IMR-90 (cell line): ENCODE results near the gene MARK4. TPM values are rescaled to one million over a fixed set of nuclear protein-coding genes. Genes with fewer than 3 reads are reported as not detected.

ENCODE experiments used
- ATAC-seq: fragments of 200-7000 bp; cut with Tn5 transposase; 2 replicates; pipeline ENCODE4 v1.9.1; 2020; ENCODE audit warnings: low read depth, mild to moderate bottlenecking, moderate library complexity
- BruUV-seq: library from RNA; stranded (reverse); fragments of 400-500 nt; replicated peaks from 2 replicates; lab custom pipeline; 2021; lab: Mats Ljungman, UMichigan
- CTCF ChIA-PET: fragments of 300-600 bp; formaldehyde crosslinking; extraction: SDS; loops from one replicate; lab custom pipeline; 2021; ENCODE audit warnings: antibody characterized with exemption; lab: Yijun Ruan, JAX
- POLR2A ChIA-PET: fragments of 300-600 bp; sonication (Branson Sonifier 250); formaldehyde crosslinking; loops from one replicate; lab custom pipeline; 2022; ENCODE audit warnings: antibody characterized with exemption; ENCODE audit not compliant: unreplicated experiment; lab: Charles Lee
- DNase-seq: peaks from one replicate; pipeline ENCODE4 v3.0.0; 2013
- H2AFZ ChIP-seq: replicated peaks from 2 replicates; pipeline ENCODE3; 2013; ENCODE audit warnings: low read length, mild to moderate bottlenecking; ENCODE audit not compliant: poor library complexity
- H2AK5ac ChIP-seq: 2 replicates; pipeline ENCODE4 v1.6.1; 2013; ENCODE audit warnings: low read depth, low read length, inconsistent platforms
- H2AK9ac ChIP-seq: replicated peaks from 2 replicates; pipeline ENCODE3; 2013; ENCODE audit warnings: mild to moderate bottlenecking, low read depth, low read length, moderate library complexity; ENCODE audit not compliant: poor library complexity
- H2BK120ac ChIP-seq: 2 replicates; pipeline ENCODE4 v1.6.1; 2013; ENCODE audit warnings: low read depth, low read length, inconsistent platforms
- H2BK15ac ChIP-seq: 3 replicates; pipeline ENCODE4 v1.6.1; 2013; ENCODE audit warnings: low read depth, low read length, inconsistent platforms
- H2BK20ac ChIP-seq: 2 replicates; pipeline ENCODE4 v1.6.1; 2013; ENCODE audit warnings: low read depth, mild to moderate bottlenecking, inconsistent platforms, low read length, moderate library complexity
- H2BK5ac ChIP-seq: 2 replicates; pipeline ENCODE4 v1.6.1; 2013; ENCODE audit warnings: mild to moderate bottlenecking, low read depth, low read length, inconsistent platforms; ENCODE audit not compliant: poor library complexity, severe bottlenecking
- H3K14ac ChIP-seq: replicated peaks from 2 replicates; pipeline ENCODE4 v1.6.1; 2013; ENCODE audit warnings: low read depth, low read length, inconsistent platforms
- H3K18ac ChIP-seq: 2 replicates; pipeline ENCODE4 v1.6.1; 2013; ENCODE audit warnings: low read depth, low read length, control low read depth
- H3K23ac ChIP-seq: 2 replicates; pipeline ENCODE4 v1.6.1; 2013; ENCODE audit warnings: low read depth, low read length, inconsistent platforms
- H3K27ac ChIP-seq: 2 replicates; pipeline ENCODE4 v1.5.1; 2013; ENCODE audit warnings: mild to moderate bottlenecking, control low read depth, low read length; ENCODE audit not compliant: insufficient read depth
- H3K27me3 ChIP-seq: 2 replicates; pipeline ENCODE4 v1.6.1; 2013; ENCODE audit warnings: low read length; ENCODE audit not compliant: control insufficient read depth, insufficient read depth
- H3K36me3 ChIP-seq: 2 replicates; pipeline ENCODE4 v1.6.1; 2013; ENCODE audit warnings: low read length, mixed read lengths; ENCODE audit not compliant: control insufficient read depth, insufficient read depth
- H3K4ac ChIP-seq: 2 replicates; pipeline ENCODE4 v1.6.1; 2013; ENCODE audit warnings: low read depth, low read length, inconsistent platforms
- H3K4me1 ChIP-seq: 2 replicates; pipeline ENCODE4 v1.6.1; 2013; ENCODE audit warnings: low read length, mixed read lengths; ENCODE audit not compliant: control insufficient read depth, insufficient read depth
- H3K4me2 ChIP-seq: 2 replicates; pipeline ENCODE4 v1.6.1; 2013; ENCODE audit warnings: low read depth, mild to moderate bottlenecking, control low read depth, low read length, moderate library complexity
- H3K4me3 ChIP-seq: 2 replicates; pipeline ENCODE4 v1.5.1; 2013; ENCODE audit warnings: low read depth, mild to moderate bottlenecking, control low read depth, low read length, moderate library complexity; ENCODE audit not compliant: insufficient read depth
- H3K56ac ChIP-seq: 2 replicates; pipeline ENCODE4 v1.6.1; 2013; ENCODE audit warnings: low read length, inconsistent platforms; ENCODE audit not compliant: insufficient read depth; ENCODE audit errors: extremely low read depth
- H3K79me1 ChIP-seq, 2 experiments: 2 replicates each; pipeline ENCODE4 v1.6.1; 2013; ENCODE audit warnings: low read length in 2 of 2, inconsistent platforms in 1 of 2, low read depth in 1 of 2
- H3K9ac ChIP-seq: 2 replicates; pipeline ENCODE4 v1.6.1; 2013; ENCODE audit warnings: low read depth, low read length, control low read depth
- H3K9me1 ChIP-seq: 2 replicates; pipeline ENCODE4 v1.6.1; 2013; ENCODE audit warnings: low read length, inconsistent platforms; ENCODE audit not compliant: insufficient read depth
- H3K9me3 ChIP-seq: 2 replicates; pipeline ENCODE4 v1.6.1; 2013; ENCODE audit warnings: low read length; ENCODE audit not compliant: control insufficient read depth, insufficient read depth
- H4K20me1 ChIP-seq: 2 replicates; pipeline ENCODE4 v1.6.1; 2013; ENCODE audit warnings: low read length, inconsistent platforms; ENCODE audit not compliant: insufficient read depth
- H4K5ac ChIP-seq: 2 replicates; pipeline ENCODE4 v1.6.1; 2013; ENCODE audit warnings: mild to moderate bottlenecking, low read depth, low read length, control low read depth
- H4K8ac ChIP-seq, 2 experiments: 2 replicates each; pipeline ENCODE4 v1.6.1; 2013; ENCODE audit warnings: low read depth in 2 of 2, low read length in 2 of 2, control low read depth in 1 of 2, inconsistent platforms in 1 of 2
- H4K91ac ChIP-seq: 2 replicates; pipeline ENCODE4 v1.6.1; 2013; ENCODE audit warnings: low read depth, low read length, inconsistent platforms; ENCODE audit not compliant: insufficient read depth
- BHLHE40 ChIP-seq: fragments of 150-350 bp; IDR thresholded peaks from 2 replicates; pipeline ENCODE4 v1.6.1; 2016; ENCODE audit warnings: mild to moderate bottlenecking, low read depth, low read length
- CEBPB ChIP-seq: IDR thresholded peaks from 2 replicates; pipeline ENCODE4 v1.6.1; 2012; ENCODE audit warnings: low read depth, low read length, improper control_type of control experiment
- ELK1 ChIP-seq: fragments of 150-350 bp; IDR thresholded peaks from 2 replicates; pipeline ENCODE4 v1.6.1; 2016; ENCODE audit warnings: low read depth, mild to moderate bottlenecking, low read length, moderate library complexity, borderline replicate concordance
- MAFK ChIP-seq: IDR thresholded peaks from 2 replicates; pipeline ENCODE4 v1.6.1; 2012; ENCODE audit warnings: low read depth, low read length, improper control_type of control experiment
- MXI1 ChIP-seq: IDR thresholded peaks from 2 replicates; pipeline ENCODE4 v1.6.1; 2012; ENCODE audit warnings: low read depth, mild to moderate bottlenecking, low read length, moderate library complexity, borderline replicate concordance
- RCOR1 ChIP-seq: IDR thresholded peaks from 2 replicates; pipeline ENCODE4 v1.6.1; 2012; ENCODE audit warnings: mild to moderate bottlenecking, low read length, improper control_type of control experiment; ENCODE audit not compliant: insufficient replicate concordance
- SMC3 ChIP-seq: fragments of 150-350 bp; IDR thresholded peaks from 2 replicates; pipeline ENCODE4 v1.6.1; 2016; ENCODE audit warnings: low read depth, mild to moderate bottlenecking, antibody characterized with exemption, low read length, moderate library complexity
- WGBS, 2 experiments: methylation state at CpG; one replicate each; pipeline versions ENCODE4 v1.1.5 to v1.1.7; 2013; ENCODE audit warnings: missing lambda C conversion rate in 2 of 2; ENCODE audit not compliant: insufficient read length in 1 of 2; ENCODE audit errors: extremely low coverage in 2 of 2; 5-methylcytosine and 5-hydroxymethylcytosine counted together
- dilution Hi-C: fragments of 300-500 bp; cut with HindIII; formaldehyde crosslinking; loops from one replicate; pipeline ENCODE4 v1.14.3; 2018; ENCODE audit warnings: low sequenced_read_pairs; ENCODE audit not compliant: unreplicated experiment
- in situ Hi-C: fragments of 300-500 bp; cut with MboI; formaldehyde crosslinking; loops from 3 replicates; pipeline ENCODE4 v1.14.3; 2019; ENCODE audit warnings: low sequenced_read_pairs, inconsistent platforms, mixed read lengths
- intact Hi-C: fragments of 100-400 bp; cut with micrococcal nuclease; formaldehyde crosslinking; loops from 2 replicates; pipeline ENCODE4 v1.10.0; 2022
- polyA plus RNA-seq, 3 experiments: library from polyadenylated mRNA; depleted of rRNA; stranded (reverse); fragments of >200 nt; gene quantifications; 2 replicates each; pipeline ENCODE4 v1.2.3, GENCODE V29; 2012; ENCODE audit warnings: low replicate concordance in 1 of 3
- total RNA-seq: library from RNA; depleted of rRNA; stranded (reverse); fragments of >200 nt; gene quantifications from 2 replicates; pipeline ENCODE4 v1.2.3, GENCODE V29; 2012
- TF ChIP-seq, protein P1 (sequence below): conservative IDR thresholded peaks from 2 replicates; pipeline ENCODE4 v1.5.1; 2012; ENCODE audit warnings: mild to moderate bottlenecking, low read depth, low read length, improper control_type of control experiment
- TF ChIP-seq, protein P2 (sequence below): fragments of 150-350 bp; IDR thresholded peaks from 2 replicates; pipeline ENCODE4 v1.6.1; 2017; ENCODE audit warnings: mild to moderate bottlenecking, antibody characterized with exemption, low read length, low read depth

Gene MARK4
- total and polyA plus RNA-seq, 2 of the 4 experiments (the other 2 are of a cell fraction): 11.3 to 20.7 TPM

- Histone ChIP-seq H3K23ac (no peak overlapping the region), H3K4me1 (peaks cover 2% of the 10 kb centered on the region; the same call in 1 of the 2 replicates), H3K18ac (no peak overlapping the region), H3K14ac (no peak overlapping the region), H2AK5ac (no peak overlapping the region), H3K27me3 (peaks cover 69% of the 10 kb centered on the region), H3K9ac (no peak overlapping the region), H3K36me3 (no peaks in the 10 kb centered on the region), H2BK5ac (no peak overlapping the region), H3K79me1 (no peaks in the 10 kb centered on the region), H3K56ac (no peak overlapping the region), H2AK9ac (no peak overlapping the region), H4K91ac (no peak overlapping the region), H3K27ac (no peak overlapping the region), H2BK15ac (no peak overlapping the region), H3K4me3 (no peak overlapping the region), H2AFZ (no peak overlapping the region), H2BK20ac (no peak overlapping the region), H4K8ac (no peak overlapping the region), H3K4ac (no peak overlapping the region), H2BK120ac (no peak overlapping the region), H4K5ac (no peak overlapping the region), H3K9me3 (no peaks in the 10 kb centered on the region), H3K9me1 (no peaks in the 10 kb centered on the region), H4K20me1 (no peaks in the 10 kb centered on the region; the same call in 1 of the 2 replicates), H3K4me2 (no peak overlapping the region)
- no CpG with 5 or more reads among the region's 14 CpGs for WGBS, 2 experiments
- POLR2A ChIA-PET: no interaction called here
- in situ Hi-C loops (no loop called here), intact Hi-C loops (no loop called here), dilution Hi-C loops (no loop called here)
- BruUV-seq: no TSS peak
- ATAC-seq (no peak), DNase-seq (no peak)
- TF ChIP-seq, protein P1, sequence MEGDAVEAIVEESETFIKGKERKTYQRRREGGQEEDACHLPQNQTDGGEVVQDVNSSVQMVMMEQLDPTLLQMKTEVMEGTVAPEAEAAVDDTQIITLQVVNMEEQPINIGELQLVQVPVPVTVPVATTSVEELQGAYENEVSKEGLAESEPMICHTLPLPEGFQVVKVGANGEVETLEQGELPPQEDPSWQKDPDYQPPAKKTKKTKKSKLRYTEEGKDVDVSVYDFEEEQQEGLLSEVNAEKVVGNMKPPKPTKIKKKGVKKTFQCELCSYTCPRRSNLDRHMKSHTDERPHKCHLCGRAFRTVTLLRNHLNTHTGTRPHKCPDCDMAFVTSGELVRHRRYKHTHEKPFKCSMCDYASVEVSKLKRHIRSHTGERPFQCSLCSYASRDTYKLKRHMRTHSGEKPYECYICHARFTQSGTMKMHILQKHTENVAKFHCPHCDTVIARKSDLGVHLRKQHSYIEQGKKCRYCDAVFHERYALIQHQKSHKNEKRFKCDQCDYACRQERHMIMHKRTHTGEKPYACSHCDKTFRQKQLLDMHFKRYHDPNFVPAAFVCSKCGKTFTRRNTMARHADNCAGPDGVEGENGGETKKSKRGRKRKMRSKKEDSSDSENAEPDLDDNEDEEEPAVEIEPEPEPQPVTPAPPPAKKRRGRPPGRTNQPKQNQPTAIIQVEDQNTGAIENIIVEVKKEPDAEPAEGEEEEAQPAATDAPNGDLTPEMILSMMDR: no peak
- TF ChIP-seq MXI1 (no peak), MAFK (no peak), ELK1 (no peak), CEBPB (no peak), RCOR1 (no peak), SMC3 (no peak), BHLHE40 (no peak)
- TF ChIP-seq, protein P2, sequence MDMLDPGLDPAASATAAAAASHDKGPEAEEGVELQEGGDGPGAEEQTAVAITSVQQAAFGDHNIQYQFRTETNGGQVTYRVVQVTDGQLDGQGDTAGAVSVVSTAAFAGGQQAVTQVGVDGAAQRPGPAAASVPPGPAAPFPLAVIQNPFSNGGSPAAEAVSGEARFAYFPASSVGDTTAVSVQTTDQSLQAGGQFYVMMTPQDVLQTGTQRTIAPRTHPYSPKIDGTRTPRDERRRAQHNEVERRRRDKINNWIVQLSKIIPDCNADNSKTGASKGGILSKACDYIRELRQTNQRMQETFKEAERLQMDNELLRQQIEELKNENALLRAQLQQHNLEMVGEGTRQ: no peak
- CTCF ChIA-PET: no interaction called here
These were observed 33.1 kb upstream of the MARK4 start for GRCh38 chr19:45217957-45218334.
